Measurements from ENCODE around the gene PGRMC1.
"Not testable (repeated sequence)": the region's sequence is repeated elsewhere in the genome, so short reads cannot be mapped to it uniquely, and the experiment has no call there.

PGRMC1 gene

DNA sequence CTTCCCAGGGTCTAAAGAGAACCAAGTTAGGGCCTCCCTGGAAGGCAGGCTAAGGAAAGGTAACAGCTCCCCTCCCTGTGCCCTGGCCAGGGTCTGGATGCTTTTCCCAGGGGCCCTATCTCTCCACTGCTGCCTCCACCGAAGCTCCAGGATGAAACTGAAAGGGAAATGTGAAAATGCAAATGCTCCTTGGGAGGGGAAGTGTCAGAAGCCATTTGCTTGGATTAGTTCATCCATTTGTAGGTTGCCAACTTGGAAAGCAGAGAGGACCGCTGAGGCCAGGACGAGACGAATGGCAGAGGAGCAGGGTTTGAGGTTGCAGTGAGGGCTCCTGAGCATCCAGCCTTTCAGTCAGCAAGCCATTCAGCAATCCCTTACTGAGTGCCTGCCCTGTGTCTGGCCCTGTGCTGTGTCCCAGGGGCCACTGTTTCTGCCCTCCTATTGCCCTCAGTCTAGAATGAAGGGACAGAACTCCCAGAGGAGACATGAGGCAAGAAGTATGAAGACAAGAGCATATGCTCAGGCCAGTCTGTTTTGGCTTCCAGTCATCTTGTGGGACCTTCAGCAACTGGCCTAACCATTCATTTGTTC, 45.9 kb upstream of the PGRMC1 start:
- Histone ChIP-seq H3K4me1 (ENCODE audit: control insufficient read depth in 1 of 2, insufficient read depth in 1 of 2, low read depth in 1 of 2, low read length in 1 of 2) (no peaks in the 10 kb centered on the region), H3K9me3 (no peaks in the 10 kb centered on the region), H3K4me3 (ENCODE audit: low read depth in 1 of 2, low read length in 1 of 2) (no peak overlapping the region), H3K27ac (no peak overlapping the region), H3K27me3 (no peaks in the 10 kb centered on the region), H3K36me3 (no peaks in the 10 kb centered on the region)
- TF ChIP-seq, protein P1, sequence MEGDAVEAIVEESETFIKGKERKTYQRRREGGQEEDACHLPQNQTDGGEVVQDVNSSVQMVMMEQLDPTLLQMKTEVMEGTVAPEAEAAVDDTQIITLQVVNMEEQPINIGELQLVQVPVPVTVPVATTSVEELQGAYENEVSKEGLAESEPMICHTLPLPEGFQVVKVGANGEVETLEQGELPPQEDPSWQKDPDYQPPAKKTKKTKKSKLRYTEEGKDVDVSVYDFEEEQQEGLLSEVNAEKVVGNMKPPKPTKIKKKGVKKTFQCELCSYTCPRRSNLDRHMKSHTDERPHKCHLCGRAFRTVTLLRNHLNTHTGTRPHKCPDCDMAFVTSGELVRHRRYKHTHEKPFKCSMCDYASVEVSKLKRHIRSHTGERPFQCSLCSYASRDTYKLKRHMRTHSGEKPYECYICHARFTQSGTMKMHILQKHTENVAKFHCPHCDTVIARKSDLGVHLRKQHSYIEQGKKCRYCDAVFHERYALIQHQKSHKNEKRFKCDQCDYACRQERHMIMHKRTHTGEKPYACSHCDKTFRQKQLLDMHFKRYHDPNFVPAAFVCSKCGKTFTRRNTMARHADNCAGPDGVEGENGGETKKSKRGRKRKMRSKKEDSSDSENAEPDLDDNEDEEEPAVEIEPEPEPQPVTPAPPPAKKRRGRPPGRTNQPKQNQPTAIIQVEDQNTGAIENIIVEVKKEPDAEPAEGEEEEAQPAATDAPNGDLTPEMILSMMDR (IDR thresholded peaks at IDR 0.05), result no peak

DNA sequence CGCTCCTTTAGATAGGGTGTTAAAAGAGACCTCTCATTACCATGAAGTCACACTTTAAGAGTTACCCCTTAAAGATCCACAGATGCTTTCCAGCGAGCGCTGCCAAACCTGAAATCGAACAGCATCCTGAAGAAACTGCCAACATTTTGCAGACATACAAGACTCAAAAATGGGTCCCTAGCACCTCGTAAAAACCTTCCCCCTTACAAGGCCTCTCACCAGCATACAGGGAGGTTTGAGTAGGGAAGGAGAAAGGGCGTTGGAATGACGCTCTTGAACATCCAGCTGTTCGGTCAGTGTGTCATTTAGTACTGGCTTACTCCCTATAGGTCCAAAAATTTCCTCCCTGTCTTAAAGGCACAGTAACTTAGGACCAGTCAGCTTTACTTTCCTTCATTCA, 45.3 kb upstream of the PGRMC1 start:
- H3K4me3 ChIP-seq (ENCODE audit: low read depth in 1 of 2, low read length in 1 of 2), result no peak overlapping the region
- H3K27me3 ChIP-seq, result no peaks in the 10 kb centered on the region
- TF ChIP-seq, protein P1 (IDR thresholded peaks at IDR 0.05), result no peak
- no peak overlapping the region for H3K27ac ChIP-seq
- no peaks in the 10 kb centered on the region for H3K36me3 ChIP-seq
- H3K9me3 ChIP-seq, result no peaks in the 10 kb centered on the region
- H3K4me1 ChIP-seq (ENCODE audit: control insufficient read depth in 1 of 2, insufficient read depth in 1 of 2, low read depth in 1 of 2, low read length in 1 of 2), result no peaks in the 10 kb centered on the region

DNA sequence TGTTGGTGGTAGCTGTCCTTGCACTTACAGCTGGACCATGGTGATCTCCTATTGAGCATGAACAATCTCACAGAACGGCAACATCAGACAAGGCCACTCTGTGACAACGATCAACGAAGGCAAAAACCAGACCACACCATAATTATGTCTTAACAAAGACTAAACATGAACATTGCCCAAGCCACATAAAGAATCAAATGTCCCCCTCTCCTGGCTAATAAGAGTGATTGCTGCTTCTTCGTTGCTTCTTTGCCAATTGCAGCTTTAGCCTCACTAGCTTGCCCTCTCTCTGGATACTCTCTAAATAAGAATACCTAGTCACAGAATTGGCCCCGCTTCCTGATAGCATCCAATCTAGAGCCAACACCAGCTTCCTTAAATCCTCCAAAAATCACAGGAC, 41.5 kb upstream of the PGRMC1 start:
- Histone ChIP-seq H3K27ac (no peak overlapping the region), H3K36me3 (no peaks in the 10 kb centered on the region), H3K4me3 (ENCODE audit: low read depth in 1 of 2, low read length in 1 of 2) (no peak overlapping the region), H3K4me1 (ENCODE audit: control insufficient read depth in 1 of 2, insufficient read depth in 1 of 2, low read depth in 1 of 2, low read length in 1 of 2) (no peaks in the 10 kb centered on the region), H3K27me3 (no peaks in the 10 kb centered on the region), H3K9me3 (no peaks in the 10 kb centered on the region)
- TF ChIP-seq, protein P1 (IDR thresholded peaks at IDR 0.05), result no peak

DNA sequence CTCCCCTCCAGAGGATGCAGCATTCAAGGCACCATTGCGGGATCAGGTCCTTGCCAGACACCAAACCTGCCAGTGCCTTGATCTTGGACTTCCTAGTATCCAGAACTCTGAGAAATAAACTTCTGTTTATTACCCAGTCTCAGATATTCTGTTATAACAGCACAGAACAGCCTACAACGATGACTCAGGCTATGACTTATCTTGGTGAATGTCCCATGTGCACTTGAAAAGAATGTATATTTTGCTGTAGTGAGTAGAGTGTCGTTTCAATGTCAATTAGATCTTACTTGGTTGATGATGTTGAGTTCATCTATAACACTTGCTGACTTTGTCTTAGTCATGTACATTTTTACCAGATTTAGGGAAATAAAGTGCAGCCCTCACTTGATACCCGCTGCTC, 34.5 kb upstream of the PGRMC1 start:
- Histone ChIP-seq H3K4me3 (ENCODE audit: low read depth in 1 of 2, low read length in 1 of 2) (no peak overlapping the region), H3K27ac (no peak overlapping the region), H3K4me1 (ENCODE audit: control insufficient read depth in 1 of 2, insufficient read depth in 1 of 2, low read depth in 1 of 2, low read length in 1 of 2) (no peaks in the 10 kb centered on the region), H3K36me3 (no peaks in the 10 kb centered on the region), H3K9me3 (no peaks in the 10 kb centered on the region), H3K27me3 (no peaks in the 10 kb centered on the region)
- TF ChIP-seq, protein P1 (IDR thresholded peaks at IDR 0.05), result no peak

DNA sequence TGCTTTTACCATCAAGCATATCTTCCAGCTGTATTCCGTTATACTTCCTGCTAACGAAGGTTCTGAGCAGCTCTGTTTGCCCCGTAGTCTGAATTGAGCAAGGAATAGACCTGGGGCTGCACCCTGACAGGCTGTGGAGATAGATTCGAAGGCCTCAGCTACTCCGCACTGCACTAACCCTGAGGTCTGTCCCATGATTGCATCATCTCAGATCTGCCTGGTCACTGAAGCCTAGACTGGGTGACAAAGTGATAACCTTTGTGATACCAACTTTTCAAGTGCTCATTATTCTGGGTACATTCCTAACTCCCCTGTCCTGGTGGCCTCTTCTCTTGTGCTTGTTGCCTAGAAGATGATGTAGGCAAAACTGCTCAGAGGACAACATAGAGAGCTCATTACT, 29.9 kb upstream of the PGRMC1 start:
- no peaks in the 10 kb centered on the region for H3K9me3 ChIP-seq
- no peak overlapping the region for H3K4me3 ChIP-seq (ENCODE audit: low read depth in 1 of 2, low read length in 1 of 2)
- H3K27me3 ChIP-seq, result no peaks in the 10 kb centered on the region
- H3K36me3 ChIP-seq, result no peaks in the 10 kb centered on the region
- H3K27ac ChIP-seq, result no peak overlapping the region
- H3K4me1 ChIP-seq (ENCODE audit: control insufficient read depth in 1 of 2, insufficient read depth in 1 of 2, low read depth in 1 of 2, low read length in 1 of 2), result no peaks in the 10 kb centered on the region
- TF ChIP-seq, protein P1 (IDR thresholded peaks at IDR 0.05), result no peak

DNA sequence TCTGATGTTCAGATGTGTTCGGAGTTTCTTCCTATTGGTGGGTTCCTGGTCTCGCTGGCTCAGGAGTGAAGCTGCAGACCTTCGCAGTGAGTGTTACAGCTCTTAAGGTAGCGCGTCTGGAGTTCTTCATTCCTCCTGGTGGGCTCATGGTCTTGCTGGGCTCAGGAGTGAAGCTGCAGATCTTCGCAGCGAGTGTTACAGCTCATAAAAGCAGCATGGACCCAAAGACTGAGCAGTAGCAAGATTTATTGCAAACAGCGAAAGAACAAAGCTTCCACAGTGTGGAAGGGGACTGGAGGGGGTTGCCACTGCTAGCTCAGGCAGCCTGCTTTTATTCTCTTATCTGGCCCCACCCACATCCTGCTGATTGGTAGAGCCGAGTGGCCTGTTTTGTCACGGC, 28.6 kb upstream of the PGRMC1 start:
- H3K36me3 ChIP-seq; H3K4me3 ChIP-seq (ENCODE audit: low read depth in 1 of 2, low read length in 1 of 2); H3K9me3 ChIP-seq; H3K4me1 ChIP-seq (ENCODE audit: control insufficient read depth in 1 of 2, insufficient read depth in 1 of 2, low read depth in 1 of 2, low read length in 1 of 2); H3K27ac ChIP-seq; H3K27me3 ChIP-seq: not testable (repeated sequence)
